Fibroblast of peridontal ligament (primary cell): ENCODE data around the gene PCGF5.
"Not testable (repeated sequence)": the region's sequence is repeated elsewhere in the genome, so short reads cannot be mapped to it uniquely, and the experiment has no call there.

Source experiments
- DNase-seq: peaks from one replicate; pipeline ENCODE4 v3.0.0-alpha.2; 2010; ENCODE audit errors: extremely low read depth

The PCGF5 gene

DNA sequence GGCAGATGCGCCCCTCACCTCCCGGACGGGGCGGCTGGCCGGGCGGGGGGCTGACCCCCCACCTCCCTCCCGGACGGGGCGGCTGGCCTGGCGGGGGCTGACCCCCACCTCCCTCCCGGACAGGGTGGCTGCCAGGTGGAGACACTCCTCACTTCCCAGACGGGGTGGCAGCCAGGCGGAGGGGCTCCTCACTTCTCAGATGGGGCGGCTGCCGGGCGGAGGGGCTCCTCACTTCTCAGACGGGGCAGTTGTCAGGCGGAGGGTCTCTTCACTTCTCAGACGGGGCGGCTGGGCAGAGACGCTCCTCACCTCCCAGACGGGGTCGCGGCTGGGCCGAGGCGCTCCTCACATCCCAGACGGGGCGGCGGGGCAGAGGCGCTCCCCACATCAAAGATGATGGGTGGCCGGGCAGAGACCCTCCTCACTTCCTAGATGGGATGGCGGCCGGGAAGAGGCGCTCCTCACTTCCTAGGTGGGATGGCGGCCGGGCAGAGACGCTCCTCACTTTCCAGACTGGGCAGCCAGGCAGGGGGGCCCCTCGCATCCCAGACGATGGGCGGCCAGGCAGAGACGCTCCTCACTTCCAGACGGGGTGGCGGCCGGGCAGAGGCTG lies 102.9 kb downstream of the PCGF5 start:
- not testable (repeated sequence) for DNase-seq

- no peak for DNase-seq
Observed at GRCh38 chr10:91328320-91328984, 108.0 kb downstream of the PCGF5 start.
